HCT116 (cell line): ENCODE results near the gene TPP1. TPM values are rescaled to one million over a fixed set of nuclear protein-coding genes. Genes with fewer than 3 reads are reported as not detected.

Experiments
- ATAC-seq: fragments of 200-7000 bp; cut with Tn5 transposase; 2 replicates; pipeline ENCODE4 v1.9.1; 2020; ENCODE audit warnings: mild to moderate bottlenecking, moderate library complexity
- BruUV-seq: library from RNA; stranded (reverse); fragments of 400-500 nt; replicated peaks from 2 replicates; lab custom pipeline; 2021; lab: Mats Ljungman, UMichigan
- CTCF ChIA-PET: fragments of 300-600 bp; sonication (Branson Sonifier 250); formaldehyde crosslinking; loops from one replicate; lab custom pipeline; 2021; ENCODE audit warnings: antibody characterized with exemption; lab: Charles Lee
- POLR2A ChIA-PET: fragments of 300-600, 350-600 bp; sonication (Branson Sonifier 250); formaldehyde crosslinking; loops from one replicate; lab custom pipeline; 2021; ENCODE audit warnings: antibody characterized with exemption; lab: Charles Lee
- RAD21 ChIA-PET, 2 experiments: fragments of 300-600 bp; sonication (Branson Sonifier 250); formaldehyde crosslinking; loops; one replicate each; lab custom pipeline; 2023; ENCODE audit warnings: low total read pairs in 2 of 2; ENCODE audit not compliant: uncharacterized antibody in 2 of 2, unreplicated experiment in 2 of 2, low non-redundant PET in 1 of 2; lab: Charles Lee
- DNase-seq: peaks from one replicate; pipeline ENCODE4 v3.0.0-alpha.2; 2010; ENCODE audit warnings: low read depth, low spot score
- H2AFZ ChIP-seq: fragments of 200-600 bp; shearing (Covaris generic), sonication (generic); 2 replicates; pipeline ENCODE4 v1.6.1; 2017; ENCODE audit warnings: low read depth, mixed run types, mixed read lengths, antibody characterized with exemption, low read length; ENCODE audit not compliant: poor library complexity, severe bottlenecking
- H3K27ac ChIP-seq: 2 replicates; pipeline ENCODE4 v1.5.1; 2012; ENCODE audit warnings: low read depth, low read length
- H3K27me3 ChIP-seq: fragments of 200-600 bp; sonication (generic); 2 replicates; pipeline ENCODE4 v1.6.1; 2016; ENCODE audit warnings: mixed run types, low read length, mixed read lengths; ENCODE audit not compliant: insufficient read depth
- H3K36me3 ChIP-seq, 2 experiments: fragments of 200-500 bp in 1 of 2; fragments of 200-600 bp in 1 of 2; sonication (Bioruptor generic) in 1 of 2; sonication (generic) in 1 of 2; 2 replicates each; pipeline versions ENCODE4 v1.5.1 to v1.6.1; 2014 to 2016; ENCODE audit warnings: low read length in 2 of 2, inconsistent platforms in 1 of 2, mixed read lengths in 1 of 2, mixed run types in 1 of 2; ENCODE audit not compliant: insufficient read depth in 2 of 2, control insufficient read depth in 1 of 2
- H3K4me1 ChIP-seq, 2 experiments: fragments of 200-600 bp in 1 of 2; sonication (generic) in 1 of 2; 2 replicates each; pipeline versions ENCODE4 v1.5.1 to v1.6.1; 2012 to 2017; ENCODE audit warnings: low read length in 2 of 2, inconsistent platforms in 1 of 2, mild to moderate bottlenecking in 1 of 2, mixed read lengths in 1 of 2, mixed run types in 1 of 2, moderate library complexity in 1 of 2; ENCODE audit not compliant: insufficient read depth in 2 of 2, control insufficient read depth in 1 of 2
- H3K4me2 ChIP-seq: fragments of 200-600 bp; sonication (generic); 2 replicates; pipeline ENCODE4 v1.6.1; 2017; ENCODE audit warnings: mixed run types, low read length, mixed read lengths
- H3K4me3 ChIP-seq, 2 experiments: fragments of 200-600 bp in 1 of 2; sonication (generic) in 1 of 2; replicated peaks in 1 of 2; 2 replicates each; pipeline ENCODE4 v1.5.1; 2011 to 2016; ENCODE audit warnings: low read length in 2 of 2, control low read depth in 1 of 2, low read depth in 1 of 2, mild to moderate bottlenecking in 1 of 2, mixed read lengths in 1 of 2, mixed run types in 1 of 2
- H3K79me2 ChIP-seq: fragments of 200-600 bp; sonication (generic); 2 replicates; pipeline ENCODE4 v1.6.1; 2017; ENCODE audit warnings: mild to moderate bottlenecking, mixed run types, low read length, moderate library complexity, mixed read lengths; ENCODE audit not compliant: insufficient read depth
- H3K9ac ChIP-seq: fragments of 200-600 bp; sonication (generic); 2 replicates; pipeline ENCODE4 v1.6.1; 2016; ENCODE audit warnings: low read length, mixed read lengths
- H3K9me2 ChIP-seq: fragments of 200-600 bp; sonication (generic), shearing (Covaris generic); 2 replicates; pipeline ENCODE4 v1.6.1; 2017; ENCODE audit warnings: mixed run types, mild to moderate bottlenecking, moderate library complexity; ENCODE audit not compliant: insufficient read depth
- H3K9me3 ChIP-seq, 2 experiments: fragments of 200-500 bp in 1 of 2; fragments of 200-600 bp in 1 of 2; sonication (Bioruptor generic) in 1 of 2; sonication (generic) in 1 of 2; 2 replicates each; pipeline ENCODE4 v1.6.1; 2014 to 2017; ENCODE audit warnings: low read length in 2 of 2, mixed read lengths in 2 of 2, inconsistent platforms in 1 of 2, low read depth in 1 of 2, mild to moderate bottlenecking in 1 of 2, mixed run types in 1 of 2, moderate library complexity in 1 of 2; ENCODE audit not compliant: control insufficient read depth in 1 of 2, insufficient read depth in 1 of 2
- H4K20me1 ChIP-seq: fragments of 200-600 bp; sonication (generic), shearing (Covaris generic); 2 replicates; pipeline ENCODE4 v1.6.1; 2017; ENCODE audit warnings: mixed run types, mild to moderate bottlenecking, moderate library complexity; ENCODE audit not compliant: insufficient read depth
- CEBPB ChIP-seq: IDR thresholded peaks from 2 replicates; pipeline ENCODE4 v1.6.1; 2012; ENCODE audit warnings: low read depth
- ELF1 ChIP-seq: IDR thresholded peaks from 2 replicates; pipeline ENCODE4 v1.6.1; 2012; ENCODE audit warnings: low read depth, borderline replicate concordance
- EZH2 ChIP-seq: fragments of 200-600 bp; sonication (generic); IDR thresholded peaks from 2 replicates; pipeline ENCODE4 v1.6.1; 2017; ENCODE audit warnings: antibody characterized with exemption, mixed run types
- FOSL1 ChIP-seq: IDR thresholded peaks from 2 replicates; pipeline ENCODE4 v1.6.1; 2012; ENCODE audit warnings: low read depth
- POLR2AphosphoS5 ChIP-seq: IDR thresholded peaks from 2 replicates; pipeline ENCODE4 v1.6.1; 2011; ENCODE audit warnings: mild to moderate bottlenecking, low read depth, low read length, moderate library complexity
- RAD21 ChIP-seq: IDR thresholded peaks from 2 replicates; pipeline ENCODE4 v1.6.1; 2012; ENCODE audit warnings: low read depth, mild to moderate bottlenecking
- SIN3A ChIP-seq: IDR thresholded peaks from 2 replicates; pipeline ENCODE4 v1.6.1; 2012; ENCODE audit warnings: low read depth
- SP1 ChIP-seq: IDR thresholded peaks from 2 replicates; pipeline ENCODE4 v1.6.1; 2012; ENCODE audit warnings: low read depth
- SRF ChIP-seq: IDR thresholded peaks from 2 replicates; pipeline ENCODE4 v1.6.1; 2012; ENCODE audit warnings: low read depth
- YY1 ChIP-seq: IDR thresholded peaks from 2 replicates; pipeline ENCODE4 v1.6.1; 2011; ENCODE audit warnings: low read length, low read depth, moderate library complexity, mild to moderate bottlenecking; ENCODE audit not compliant: insufficient replicate concordance; ENCODE audit errors: extremely low read depth
- ZFX ChIP-seq: fragments of 450-650 bp; IDR thresholded peaks from 2 replicates; pipeline ENCODE4 v1.6.1; 2017
- ZNF274 ChIP-seq: fragments of 200-500 bp; sonication (Bioruptor generic); IDR thresholded peaks from 2 replicates; pipeline ENCODE4 v1.6.1; 2014; ENCODE audit warnings: mild to moderate bottlenecking, low read depth, low read length, inconsistent platforms
- intact Hi-C: fragments of 100-400 bp; cut with micrococcal nuclease; formaldehyde crosslinking; loops from 2 replicates; pipeline ENCODE4 v1.10.0; 2022
- total RNA-seq: library from RNA; stranded (reverse); gene quantifications from one replicate; pipeline ENCODE4 v1.2.1, GENCODE V29; 2021; ENCODE audit not compliant: unreplicated experiment
- TF ChIP-seq, protein P1 (sequence below): IDR thresholded peaks from 2 replicates; pipeline ENCODE4 v1.6.1; 2011; ENCODE audit warnings: mild to moderate bottlenecking, low read length, moderate library complexity; ENCODE audit not compliant: insufficient replicate concordance; ENCODE audit errors: extremely low read depth
- TF ChIP-seq, protein P2 (sequence below): IDR thresholded peaks from 2 replicates; pipeline ENCODE4 v1.6.1; 2012; ENCODE audit warnings: low read depth
- TF ChIP-seq, protein P3 (sequence below), 3 experiments: fragments of 200-600 bp in 1 of 3; sonication (generic) in 1 of 3; IDR thresholded peaks in 2 of 3; conservative IDR thresholded peaks in 1 of 3; 2 replicates each; pipeline ENCODE4 v1.5.1; 2012 to 2017; ENCODE audit warnings: low read depth in 2 of 3, low read length in 2 of 3, antibody characterized with exemption in 1 of 3, borderline replicate concordance in 1 of 3, control low read depth in 1 of 3, mild to moderate bottlenecking in 1 of 3, mixed read lengths in 1 of 3, mixed run types in 1 of 3, moderate library complexity in 1 of 3; ENCODE audit not compliant: insufficient read depth in 1 of 3
- TF ChIP-seq, protein P4 (sequence below): IDR thresholded peaks from 2 replicates; pipeline ENCODE4 v1.6.1; 2012

Gene TPP1
- total RNA-seq, 1 experiment from 2014 or later: 44.7 TPM

GRCh38 chr11:6660712-6661111 lies 41.5 kb upstream of the TPP1 start:
- Histone ChIP-seq H3K79me2 (no peaks in the 10 kb centered on the region), H4K20me1 (no peaks in the 10 kb centered on the region), H3K27me3 (peaks cover 6% of the 10 kb centered on the region; the same call in 1 of the 2 replicates), H3K4me2 (no peak overlapping the region), H3K4me3 (no peak overlapping the region), H2AFZ (no peak overlapping the region), H3K9ac (no peak overlapping the region), H3K9me2 (no peaks in the 10 kb centered on the region), H3K27ac (no peak overlapping the region), H3K4me1 (no peaks in the 10 kb centered on the region), H3K36me3 (no peaks in the 10 kb centered on the region), H3K9me3 (no peaks in the 10 kb centered on the region)
- no TSS peak for BruUV-seq
- no peak for TF ChIP-seq CEBPB
- TF ChIP-seq, protein P1, sequence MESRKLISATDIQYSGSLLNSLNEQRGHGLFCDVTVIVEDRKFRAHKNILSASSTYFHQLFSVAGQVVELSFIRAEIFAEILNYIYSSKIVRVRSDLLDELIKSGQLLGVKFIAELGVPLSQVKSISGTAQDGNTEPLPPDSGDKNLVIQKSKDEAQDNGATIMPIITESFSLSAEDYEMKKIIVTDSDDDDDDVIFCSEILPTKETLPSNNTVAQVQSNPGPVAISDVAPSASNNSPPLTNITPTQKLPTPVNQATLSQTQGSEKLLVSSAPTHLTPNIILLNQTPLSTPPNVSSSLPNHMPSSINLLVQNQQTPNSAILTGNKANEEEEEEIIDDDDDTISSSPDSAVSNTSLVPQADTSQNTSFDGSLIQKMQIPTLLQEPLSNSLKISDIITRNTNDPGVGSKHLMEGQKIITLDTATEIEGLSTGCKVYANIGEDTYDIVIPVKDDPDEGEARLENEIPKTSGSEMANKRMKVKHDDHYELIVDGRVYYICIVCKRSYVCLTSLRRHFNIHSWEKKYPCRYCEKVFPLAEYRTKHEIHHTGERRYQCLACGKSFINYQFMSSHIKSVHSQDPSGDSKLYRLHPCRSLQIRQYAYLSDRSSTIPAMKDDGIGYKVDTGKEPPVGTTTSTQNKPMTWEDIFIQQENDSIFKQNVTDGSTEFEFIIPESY: no peak
- no peak for TF ChIP-seq ZNF274
- TF ChIP-seq FOSL1: no peak
- TF ChIP-seq POLR2AphosphoS5: no peak
- TF ChIP-seq YY1: no peak
- TF ChIP-seq, protein P2, sequence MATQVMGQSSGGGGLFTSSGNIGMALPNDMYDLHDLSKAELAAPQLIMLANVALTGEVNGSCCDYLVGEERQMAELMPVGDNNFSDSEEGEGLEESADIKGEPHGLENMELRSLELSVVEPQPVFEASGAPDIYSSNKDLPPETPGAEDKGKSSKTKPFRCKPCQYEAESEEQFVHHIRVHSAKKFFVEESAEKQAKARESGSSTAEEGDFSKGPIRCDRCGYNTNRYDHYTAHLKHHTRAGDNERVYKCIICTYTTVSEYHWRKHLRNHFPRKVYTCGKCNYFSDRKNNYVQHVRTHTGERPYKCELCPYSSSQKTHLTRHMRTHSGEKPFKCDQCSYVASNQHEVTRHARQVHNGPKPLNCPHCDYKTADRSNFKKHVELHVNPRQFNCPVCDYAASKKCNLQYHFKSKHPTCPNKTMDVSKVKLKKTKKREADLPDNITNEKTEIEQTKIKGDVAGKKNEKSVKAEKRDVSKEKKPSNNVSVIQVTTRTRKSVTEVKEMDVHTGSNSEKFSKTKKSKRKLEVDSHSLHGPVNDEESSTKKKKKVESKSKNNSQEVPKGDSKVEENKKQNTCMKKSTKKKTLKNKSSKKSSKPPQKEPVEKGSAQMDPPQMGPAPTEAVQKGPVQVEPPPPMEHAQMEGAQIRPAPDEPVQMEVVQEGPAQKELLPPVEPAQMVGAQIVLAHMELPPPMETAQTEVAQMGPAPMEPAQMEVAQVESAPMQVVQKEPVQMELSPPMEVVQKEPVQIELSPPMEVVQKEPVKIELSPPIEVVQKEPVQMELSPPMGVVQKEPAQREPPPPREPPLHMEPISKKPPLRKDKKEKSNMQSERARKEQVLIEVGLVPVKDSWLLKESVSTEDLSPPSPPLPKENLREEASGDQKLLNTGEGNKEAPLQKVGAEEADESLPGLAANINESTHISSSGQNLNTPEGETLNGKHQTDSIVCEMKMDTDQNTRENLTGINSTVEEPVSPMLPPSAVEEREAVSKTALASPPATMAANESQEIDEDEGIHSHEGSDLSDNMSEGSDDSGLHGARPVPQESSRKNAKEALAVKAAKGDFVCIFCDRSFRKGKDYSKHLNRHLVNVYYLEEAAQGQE: no peak
- TF ChIP-seq SIN3A: no peak
- TF ChIP-seq ELF1: no peak
- TF ChIP-seq, protein P3, sequence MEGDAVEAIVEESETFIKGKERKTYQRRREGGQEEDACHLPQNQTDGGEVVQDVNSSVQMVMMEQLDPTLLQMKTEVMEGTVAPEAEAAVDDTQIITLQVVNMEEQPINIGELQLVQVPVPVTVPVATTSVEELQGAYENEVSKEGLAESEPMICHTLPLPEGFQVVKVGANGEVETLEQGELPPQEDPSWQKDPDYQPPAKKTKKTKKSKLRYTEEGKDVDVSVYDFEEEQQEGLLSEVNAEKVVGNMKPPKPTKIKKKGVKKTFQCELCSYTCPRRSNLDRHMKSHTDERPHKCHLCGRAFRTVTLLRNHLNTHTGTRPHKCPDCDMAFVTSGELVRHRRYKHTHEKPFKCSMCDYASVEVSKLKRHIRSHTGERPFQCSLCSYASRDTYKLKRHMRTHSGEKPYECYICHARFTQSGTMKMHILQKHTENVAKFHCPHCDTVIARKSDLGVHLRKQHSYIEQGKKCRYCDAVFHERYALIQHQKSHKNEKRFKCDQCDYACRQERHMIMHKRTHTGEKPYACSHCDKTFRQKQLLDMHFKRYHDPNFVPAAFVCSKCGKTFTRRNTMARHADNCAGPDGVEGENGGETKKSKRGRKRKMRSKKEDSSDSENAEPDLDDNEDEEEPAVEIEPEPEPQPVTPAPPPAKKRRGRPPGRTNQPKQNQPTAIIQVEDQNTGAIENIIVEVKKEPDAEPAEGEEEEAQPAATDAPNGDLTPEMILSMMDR (IDR thresholded peaks at IDR 0.05 in 2 of 3, conservative IDR thresholded peaks at IDR 0.05 in 1 of 3; ENCODE audit: borderline replicate concordance in 1 of 3, insufficient read depth in 1 of 3, low read depth in 2 of 3, low read length in 2 of 3): no peak
- no peak for TF ChIP-seq ZFX
- TF ChIP-seq RAD21: no peak
- no peak for TF ChIP-seq SP1
- TF ChIP-seq, protein P4, sequence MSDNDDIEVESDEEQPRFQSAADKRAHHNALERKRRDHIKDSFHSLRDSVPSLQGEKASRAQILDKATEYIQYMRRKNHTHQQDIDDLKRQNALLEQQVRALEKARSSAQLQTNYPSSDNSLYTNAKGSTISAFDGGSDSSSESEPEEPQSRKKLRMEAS: no peak
- no peak for TF ChIP-seq EZH2
- TF ChIP-seq SRF: no peak
- DNase-seq: no peak
- ChIA-PET RAD21 (no interaction called here), POLR2A (no interaction called here), CTCF (no interaction called here)
- no peak for ATAC-seq
- intact Hi-C loops: no loop called here
